HG03520 (cell line): ENCODE results near the gene SOX12.
"Not testable (repeated sequence)": the region's sequence is repeated elsewhere in the genome, so short reads cannot be mapped to it uniquely, and the experiment has no call there.

Source experiments
- ATAC-seq: cut with Tn5 transposase; IDR thresholded peaks from one replicate; pipeline ENCODE4 v1.9.1; 2021; ENCODE audit warnings: mild to moderate bottlenecking, moderate library complexity; ENCODE audit not compliant: unreplicated experiment

SOX12 gene

GRCh38 chr20:328027-328974, 2.9 kb downstream of the SOX12 start:
- no peak for ATAC-seq

- no peak for ATAC-seq
Observed at GRCh38 chr20:328975-329695, 3.8 kb downstream of the SOX12 start.

GRCh38 chr20:329851-330232, 4.5 kb downstream of the SOX12 start:
- no peak for ATAC-seq

DNA sequence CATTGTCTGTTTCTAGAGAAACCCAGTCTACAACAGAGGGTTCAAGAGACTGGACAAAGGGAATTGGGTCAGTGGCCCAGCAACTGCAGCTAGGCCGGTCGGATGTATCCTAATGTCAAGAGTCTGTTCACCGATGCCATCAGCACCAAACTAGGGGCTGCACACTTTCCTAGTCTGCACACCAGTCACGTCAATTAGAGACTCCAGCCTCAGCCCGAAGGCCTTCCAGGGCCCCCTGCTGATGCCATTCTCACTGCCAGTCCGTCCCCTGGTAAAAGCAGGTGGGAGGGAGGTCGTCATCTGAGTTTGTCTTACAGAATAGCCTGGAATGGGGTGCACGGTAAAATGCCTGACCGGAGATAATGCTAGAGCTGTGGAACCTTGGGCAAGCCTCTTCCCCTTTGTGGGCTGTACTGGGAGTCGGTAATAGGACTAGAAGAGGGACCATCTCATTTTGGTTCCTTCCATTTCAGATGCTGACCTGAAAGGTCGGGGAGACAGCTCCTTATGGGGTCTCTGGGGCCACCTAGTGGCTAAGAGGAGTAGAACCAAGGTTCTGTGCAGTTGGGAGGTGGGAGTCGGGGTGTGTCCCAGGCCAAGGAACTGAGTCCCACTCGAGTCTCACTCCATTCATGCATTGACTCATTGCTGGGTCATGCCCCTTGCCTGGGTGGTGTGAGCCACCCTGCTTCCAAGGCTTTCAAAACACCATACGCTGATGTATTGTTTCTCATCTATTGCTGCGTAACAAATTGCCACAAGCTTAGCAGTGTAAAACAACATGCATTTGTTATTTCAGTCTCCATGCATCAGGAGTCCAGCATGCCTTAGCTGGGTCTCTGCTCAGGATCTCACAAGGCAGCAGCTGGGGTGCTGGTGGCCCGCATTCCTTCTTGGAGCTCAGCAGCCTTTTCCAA, 5.1 kb downstream of the SOX12 start:
- ATAC-seq = peak; percentile 34

DNA sequence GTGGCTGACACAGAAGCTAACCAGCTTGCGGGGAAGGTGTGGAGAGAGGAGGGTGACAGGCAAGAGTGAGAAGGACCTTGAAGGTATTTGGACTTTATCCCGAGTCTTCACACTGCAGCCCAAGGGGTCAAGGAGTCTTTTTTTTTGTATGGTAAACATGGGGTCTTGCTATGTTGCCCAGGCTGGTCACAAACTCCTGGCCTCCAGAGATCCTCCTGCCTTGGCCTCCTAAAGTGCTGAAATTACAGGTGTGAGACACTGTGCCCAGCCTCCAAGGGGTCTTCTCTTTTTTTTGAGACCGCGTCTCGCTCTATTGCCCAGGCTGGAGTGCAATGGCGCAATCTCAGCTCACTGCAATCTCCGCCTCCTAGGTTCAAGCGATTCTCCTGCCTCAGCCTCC, 9.2 kb downstream of the SOX12 start:
- ATAC-seq = no peak

- not testable (repeated sequence) for ATAC-seq
Observed at GRCh38 chr20:336040-336439, 10.7 kb downstream of the SOX12 start.

GRCh38 chr20:341682-342081, 16.3 kb downstream of the SOX12 start:
- ATAC-seq = no peak

- ATAC-seq = no peak
Observed at GRCh38 chr20:343107-343506, 17.8 kb downstream of the SOX12 start.

- no peak for ATAC-seq
Observed at GRCh38 chr20:346033-346639, 20.8 kb downstream of the SOX12 start.

- ATAC-seq = no peak
Observed at GRCh38 chr20:346640-347316, 21.4 kb downstream of the SOX12 start, which contains the start of gene NRSN2. NRSN2 (plus strand) TSS chr20:347111; CDS start chr20:349644, 2,533 bp downstream.

DNA sequence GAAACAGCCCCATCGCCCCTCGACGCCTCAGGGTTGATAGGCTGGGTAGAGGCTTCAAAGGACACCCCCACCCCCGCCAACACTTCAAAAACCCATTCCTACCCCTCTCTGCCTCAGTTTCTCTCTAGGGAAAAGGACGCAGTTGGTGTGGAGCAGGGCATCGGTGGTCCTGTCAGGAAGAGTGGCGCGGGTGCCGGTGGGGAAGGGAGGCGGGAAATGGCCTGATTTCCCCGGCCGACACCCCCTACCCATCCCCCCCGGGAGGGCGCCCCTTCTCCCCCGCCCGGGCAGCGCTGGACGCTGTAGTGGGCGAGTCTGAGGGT, 21.9 kb downstream of the SOX12 start:
- ATAC-seq = no peak

- peak; percentile 74 for ATAC-seq
Observed at GRCh38 chr20:347640-348484, 22.5 kb downstream of the SOX12 start.

GRCh38 chr20:348972-349841, 23.9 kb downstream of the SOX12 start:
- ATAC-seq = no peak

GRCh38 chr20:353166-353565, 27.8 kb downstream of the SOX12 start:
- no peak for ATAC-seq

DNA sequence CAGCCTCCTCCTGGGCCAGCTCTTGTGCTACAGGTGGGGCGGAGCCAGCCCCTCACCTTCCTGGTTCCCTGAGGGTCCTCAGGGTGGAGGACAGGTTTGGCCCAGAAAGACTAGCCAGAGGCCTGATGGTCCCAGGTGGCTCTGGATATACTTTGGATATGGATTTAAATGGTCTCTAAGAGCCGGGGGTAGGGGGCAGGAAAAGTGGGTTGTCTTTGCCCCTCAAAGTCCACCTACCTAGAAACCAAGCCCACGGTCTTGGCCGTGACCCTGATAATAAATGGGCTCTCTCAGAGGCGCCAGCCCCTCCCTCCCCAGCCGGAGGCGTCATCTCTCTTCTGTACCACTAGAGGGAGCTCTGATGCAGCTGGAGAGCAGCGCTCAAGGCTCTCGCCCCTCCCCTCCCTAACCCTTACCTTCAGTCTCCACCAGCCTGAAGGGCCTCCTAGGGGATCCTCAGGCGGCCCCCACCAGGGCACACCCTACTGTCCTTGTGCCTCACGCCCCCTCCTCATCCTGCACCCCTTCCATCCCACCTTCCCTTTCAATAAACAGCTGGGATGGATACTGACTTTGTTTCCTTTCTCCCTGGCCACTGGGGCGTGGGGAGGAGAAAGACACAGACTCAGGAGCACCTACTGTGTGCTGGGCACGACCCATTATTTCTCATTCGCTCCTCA, 29.1 kb downstream of the SOX12 start:
- peak; percentile 77 for ATAC-seq

DNA sequence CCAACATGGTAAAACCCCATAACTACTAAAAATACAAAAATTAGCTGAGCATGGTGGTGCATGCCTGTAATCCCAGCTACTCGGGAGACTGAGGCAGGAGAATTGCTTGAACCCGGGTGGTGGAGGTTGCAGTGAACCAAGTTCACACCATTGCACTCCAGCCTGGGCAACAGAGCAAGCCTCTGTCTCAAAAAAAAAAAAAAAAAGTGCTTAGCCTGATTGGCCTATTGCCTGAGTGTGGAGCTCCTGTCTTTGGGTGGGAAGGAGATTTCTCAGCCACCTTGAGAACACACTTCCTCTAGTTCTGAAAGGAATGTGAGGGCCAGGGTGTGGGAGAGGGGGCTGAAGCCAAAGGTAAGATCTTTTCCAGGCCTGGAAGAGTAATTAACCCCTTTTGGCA, 30.8 kb downstream of the SOX12 start:
- ATAC-seq = not testable (repeated sequence)

DNA sequence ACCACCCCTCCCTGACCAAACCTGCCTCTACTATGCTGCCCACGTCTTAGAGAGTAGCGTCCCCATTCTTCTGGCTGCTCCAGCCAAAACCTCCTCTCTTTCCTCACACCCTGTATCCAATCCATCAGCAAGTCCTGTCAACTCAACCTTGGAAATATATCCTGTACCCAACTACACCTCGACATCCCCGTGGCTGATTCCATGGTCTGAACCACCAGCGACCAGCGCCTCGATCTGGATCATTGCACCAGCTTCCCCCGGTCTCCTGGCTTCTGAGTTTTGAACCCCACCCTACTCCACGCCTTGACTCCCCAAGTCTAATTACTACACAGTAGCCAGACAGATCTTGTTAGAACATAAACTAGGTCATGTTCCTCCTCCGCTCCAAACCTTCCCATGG, 31.4 kb downstream of the SOX12 start:
- ATAC-seq = no peak
